A204.1 (cell line): Measurements from ENCODE around the gene MIX23.
A peak's percentile ranks its signal among the peaks of the same experiment; 100 is the strongest.

ENCODE experiments used
- FAIRE-seq: peaks from 2 replicates; lab custom pipeline; 2012; peaks lifted over from hg19 to GRCh38; lab: Jason Lieb, UNC

MIX23 gene

DNA sequence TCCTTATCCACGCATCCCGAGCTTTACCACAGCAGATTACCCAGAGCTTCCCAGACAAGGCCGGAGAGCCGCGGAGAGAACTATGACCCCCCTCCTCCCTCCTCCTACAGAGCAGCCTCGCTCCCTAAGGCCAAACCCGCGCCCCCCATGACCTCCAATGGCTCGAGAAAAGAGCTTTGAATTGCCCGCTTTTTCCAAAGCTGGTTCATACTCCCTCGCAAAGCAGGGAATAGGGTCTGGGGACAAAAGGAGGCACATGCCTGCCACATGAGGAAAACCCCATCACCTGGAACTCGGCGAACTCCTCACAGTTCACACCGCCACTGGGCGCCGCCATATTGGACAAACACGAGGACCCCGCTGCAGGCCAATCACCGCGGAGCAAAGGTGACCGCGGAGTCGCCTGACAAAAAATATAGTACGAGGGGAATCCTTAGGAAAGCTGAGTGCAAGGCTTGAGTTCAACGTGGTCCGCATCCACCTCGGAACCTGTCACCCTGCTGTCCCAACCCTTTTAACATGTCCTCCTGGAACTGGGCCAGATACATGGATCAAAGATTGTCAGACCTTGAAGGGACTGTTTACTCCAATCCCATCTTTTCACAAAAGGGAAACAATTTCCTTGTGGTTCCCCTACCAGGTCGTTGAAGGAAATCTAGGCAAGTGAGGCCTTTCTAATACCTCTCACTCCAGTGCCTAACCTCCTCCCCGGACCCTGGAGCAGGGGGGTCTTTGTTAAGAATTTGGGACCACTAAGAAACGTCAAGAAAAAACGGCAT, at the start of gene MIX23:
TSS of gene MIX23 (minus strand) at position 344 of the 779 bp plus-strand sequence. CDS start at position 337, 7 bp downstream.
- FAIRE-seq, result peak; percentile 85

DNA sequence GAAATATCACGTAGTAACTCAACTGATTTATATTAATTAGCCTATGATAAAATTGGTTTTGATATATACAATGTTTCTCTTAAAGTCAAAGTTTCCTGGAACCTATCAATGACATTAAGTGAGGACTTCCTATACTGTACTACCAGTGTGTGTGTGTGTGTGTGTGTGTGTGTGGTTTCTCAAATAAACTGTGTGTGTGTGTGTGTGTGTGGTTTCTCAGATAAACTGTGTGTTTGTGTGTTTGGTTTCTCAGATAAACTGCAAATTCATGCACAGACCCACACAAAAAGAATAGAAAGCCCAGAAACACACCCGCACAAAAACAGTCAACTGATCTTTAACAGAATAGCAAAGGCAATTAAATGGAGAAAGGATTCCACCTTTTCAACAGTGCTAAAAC, 47.3 kb upstream of the MIX23 start:
- FAIRE-seq, result no peak

DNA sequence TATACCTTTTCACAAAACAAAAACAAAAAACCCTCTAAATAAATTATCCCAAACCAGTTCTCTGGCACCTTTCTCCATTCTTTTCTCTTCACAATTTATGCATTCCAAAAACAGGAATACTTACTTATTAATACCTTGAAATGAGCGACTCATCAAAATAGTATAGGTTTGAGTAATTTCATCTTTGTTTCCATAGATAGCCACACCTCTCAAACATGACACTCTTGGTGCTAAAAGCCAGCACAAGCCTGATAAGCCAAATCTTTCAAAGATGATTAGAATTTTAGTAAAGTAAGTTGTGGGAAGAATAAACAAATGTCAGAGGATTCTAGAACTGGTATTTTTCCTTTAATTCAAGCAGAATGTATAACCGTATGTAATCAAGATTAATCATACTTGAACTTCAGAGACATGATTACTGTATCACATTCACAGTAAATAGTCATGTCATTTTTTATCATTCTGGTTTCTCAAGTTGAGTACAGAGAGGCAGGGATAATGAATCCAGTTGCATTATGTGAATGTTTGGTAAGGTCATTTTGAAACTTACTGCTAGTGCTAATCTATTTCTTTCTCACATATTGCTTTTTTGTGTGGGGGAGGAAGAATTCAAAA, 44.9 kb upstream of the MIX23 start:
- FAIRE-seq, result no peak

DNA sequence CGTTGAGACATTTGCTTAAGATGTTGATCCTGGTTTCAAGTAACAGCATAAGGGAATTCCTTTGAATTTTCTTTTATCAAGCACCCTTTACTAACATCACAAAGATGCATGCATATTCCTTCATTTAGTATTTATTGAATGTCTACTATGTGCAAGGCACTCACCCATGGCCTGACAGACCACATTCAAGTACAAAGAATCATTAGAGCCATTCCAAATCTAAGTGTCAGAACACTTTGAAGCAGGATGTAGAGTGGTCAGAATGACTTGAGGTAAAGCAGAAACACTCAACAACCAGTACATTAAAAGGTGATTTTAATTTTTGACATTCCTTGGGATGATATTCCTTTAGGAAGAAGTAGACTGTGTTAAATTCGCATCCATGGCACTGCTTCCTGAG, 38.8 kb upstream of the MIX23 start:
- no peak for FAIRE-seq

DNA sequence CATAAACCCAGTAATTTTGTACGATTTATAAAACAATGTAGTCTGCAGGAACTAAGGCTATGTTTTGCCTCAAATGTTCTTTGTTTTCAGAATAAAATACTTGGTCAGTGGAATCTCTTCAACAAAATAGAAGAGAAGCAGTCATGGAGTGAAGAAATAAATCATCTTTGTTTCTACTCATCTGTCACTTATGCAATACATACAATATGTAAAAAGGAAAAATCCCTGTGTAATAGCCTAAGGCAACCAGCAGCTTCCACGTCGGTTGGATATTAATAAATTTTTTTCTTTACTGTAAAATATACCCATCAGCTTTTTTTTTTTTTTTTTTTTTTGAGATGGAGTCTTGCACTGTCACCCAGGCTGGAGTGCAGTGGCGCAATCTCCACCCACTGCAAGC, 38.1 kb upstream of the MIX23 start:
- FAIRE-seq, result no peak

DNA sequence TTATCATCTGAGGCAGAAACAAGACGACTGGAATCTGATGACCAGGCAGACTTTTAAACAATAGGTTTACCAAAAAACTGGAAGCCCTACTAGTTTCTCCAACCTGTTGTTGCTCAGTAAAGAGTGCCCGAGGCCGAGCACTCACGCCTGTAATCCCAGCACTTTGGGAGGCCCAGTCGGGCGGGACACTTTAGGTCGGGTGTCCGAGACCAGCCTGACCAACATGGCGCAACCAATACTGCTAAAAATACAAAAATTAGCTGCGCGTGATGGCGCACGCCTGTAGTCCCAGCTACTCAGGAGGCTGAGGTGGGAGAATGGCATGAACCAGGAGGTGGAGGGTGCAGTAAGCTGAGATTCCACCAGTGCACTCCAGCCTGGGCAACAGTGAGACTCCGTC, 33.9 kb upstream of the MIX23 start:
- FAIRE-seq, result no peak

DNA sequence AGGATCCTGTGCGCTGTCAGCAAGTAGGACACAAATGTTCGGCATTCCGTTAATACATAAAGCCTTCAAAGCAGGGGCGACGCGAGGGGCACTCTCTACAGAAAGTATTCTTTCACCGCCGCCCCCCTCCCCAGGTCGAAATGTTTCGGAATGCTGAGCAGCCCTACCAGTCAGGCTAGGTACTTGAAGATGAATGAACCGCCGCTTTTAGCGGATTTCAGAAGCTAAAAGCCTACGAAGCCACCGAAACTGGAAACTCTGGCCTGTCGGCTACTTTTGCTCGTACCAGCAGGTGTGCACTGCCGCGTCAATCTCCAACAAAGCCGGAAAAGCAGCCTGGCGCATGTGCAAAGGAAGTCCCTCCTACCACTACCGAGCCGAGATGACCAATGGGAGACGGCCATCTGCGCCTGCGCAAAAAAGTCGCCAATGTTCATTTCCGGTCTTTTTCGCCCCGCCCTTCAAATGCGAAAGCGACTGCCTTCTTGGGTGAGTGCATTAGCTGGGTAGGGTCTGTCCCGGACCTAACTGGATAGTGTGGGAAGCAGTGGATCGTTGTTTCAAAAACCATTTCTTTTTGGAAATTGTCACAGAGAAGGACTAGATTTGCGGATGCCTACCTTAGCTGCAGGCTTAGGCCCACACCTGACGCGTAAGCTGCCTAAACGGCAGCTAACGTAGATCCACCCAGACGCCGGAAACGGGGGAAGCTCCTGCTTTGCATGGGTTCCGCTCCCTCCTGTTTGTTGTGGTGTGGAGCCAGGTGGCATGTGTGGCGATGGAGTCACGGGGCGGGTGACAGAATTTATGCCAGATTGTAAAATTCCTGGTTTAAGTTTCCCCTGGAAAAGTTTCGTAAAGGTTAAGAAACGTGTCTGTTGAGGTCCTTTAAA, 33.0 kb upstream of the MIX23 start, which contains the start of gene WDR5B:
TSS of gene WDR5B (minus strand) at position 301 of the 893 bp plus-strand sequence. CDS start 534 bp downstream, outside the sequence.
- FAIRE-seq, result peak; percentile 96

DNA sequence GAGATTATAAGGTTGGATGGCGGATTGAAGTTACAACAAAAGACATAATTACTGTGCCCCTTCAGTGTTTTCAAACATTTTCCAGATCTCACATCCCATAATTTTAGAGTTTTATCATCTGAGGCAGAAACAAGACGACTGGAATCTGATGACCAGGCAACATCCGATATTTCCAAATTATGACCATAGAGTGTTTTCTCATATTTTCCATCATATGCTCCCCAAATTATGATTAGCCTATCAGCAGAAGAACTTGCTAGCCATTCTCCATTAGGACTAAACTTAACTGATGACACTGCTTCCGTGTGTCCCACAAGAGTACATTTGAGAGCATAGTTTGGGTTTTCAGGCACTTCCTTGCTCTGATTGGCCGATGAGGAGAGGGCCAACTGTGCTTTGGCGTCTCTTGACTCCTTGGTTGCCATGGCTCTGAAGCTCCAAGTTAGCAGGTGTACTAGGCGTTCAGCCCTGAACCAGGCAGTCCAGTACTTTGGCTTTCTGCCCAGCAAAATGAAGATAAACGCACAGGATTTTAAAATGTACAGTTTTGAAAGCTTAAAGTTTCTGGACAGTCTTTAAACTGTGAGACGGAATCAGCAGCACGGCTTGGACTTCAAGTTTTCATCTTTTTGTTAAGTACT, 32.2 kb upstream of the MIX23 start:
- no peak for FAIRE-seq

DNA sequence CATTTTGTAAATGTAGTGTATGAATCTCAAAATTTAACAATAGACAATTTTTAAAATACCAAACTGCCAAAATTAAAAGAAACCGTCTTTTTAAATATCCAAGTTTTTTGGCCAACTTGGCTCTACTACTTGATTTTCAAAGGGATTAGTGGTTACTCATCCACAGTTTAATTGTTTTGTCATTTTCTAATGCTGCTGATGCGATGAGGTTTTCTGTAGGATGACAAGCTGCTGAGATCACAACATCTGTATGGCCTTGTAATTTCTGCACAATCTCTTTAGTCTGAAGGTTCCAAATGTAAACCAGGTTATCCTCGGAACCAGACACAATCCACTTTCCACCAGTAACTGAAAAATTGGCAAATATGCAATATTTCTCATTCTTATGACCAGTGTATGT, 31.4 kb upstream of the MIX23 start:
- no peak for FAIRE-seq

DNA sequence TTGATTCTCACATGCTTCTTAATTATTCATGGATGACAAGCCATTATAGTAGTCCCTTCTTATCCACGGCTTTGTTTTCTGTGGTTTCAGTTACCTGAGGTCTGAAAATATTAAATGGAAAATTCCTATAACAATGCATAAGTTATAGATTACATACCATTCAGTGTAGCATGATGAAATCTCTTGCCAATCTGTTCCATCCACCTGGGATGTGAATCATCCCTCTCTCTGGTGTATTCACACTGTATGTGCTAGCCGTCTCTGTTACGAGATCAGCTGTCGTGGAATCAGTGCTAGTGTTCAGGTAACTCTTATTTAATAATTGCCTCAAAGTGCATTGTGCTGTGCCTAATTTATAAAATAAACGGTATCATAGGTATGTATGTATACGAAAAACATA, 27.6 kb upstream of the MIX23 start:
- FAIRE-seq, result no peak

DNA sequence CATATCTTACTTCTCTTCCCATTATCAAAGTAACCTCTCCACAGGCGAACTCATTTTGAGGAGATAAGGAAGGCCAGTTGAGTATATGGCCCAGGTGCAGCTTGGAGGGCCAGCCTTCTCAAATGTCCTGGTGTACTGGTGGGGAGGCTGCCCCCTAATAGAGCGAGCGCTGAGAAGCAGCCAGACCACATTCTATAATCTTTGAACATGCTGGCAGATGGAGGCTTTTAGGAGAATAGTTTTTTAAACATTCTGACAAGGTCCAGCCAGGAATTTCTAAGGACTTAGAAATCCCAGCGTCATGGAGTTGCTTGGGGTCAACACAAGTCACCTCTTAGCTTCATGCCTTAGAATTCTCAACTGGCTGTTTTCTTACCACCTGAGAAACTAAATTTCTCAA, 27.1 kb upstream of the MIX23 start:
- no peak for FAIRE-seq

DNA sequence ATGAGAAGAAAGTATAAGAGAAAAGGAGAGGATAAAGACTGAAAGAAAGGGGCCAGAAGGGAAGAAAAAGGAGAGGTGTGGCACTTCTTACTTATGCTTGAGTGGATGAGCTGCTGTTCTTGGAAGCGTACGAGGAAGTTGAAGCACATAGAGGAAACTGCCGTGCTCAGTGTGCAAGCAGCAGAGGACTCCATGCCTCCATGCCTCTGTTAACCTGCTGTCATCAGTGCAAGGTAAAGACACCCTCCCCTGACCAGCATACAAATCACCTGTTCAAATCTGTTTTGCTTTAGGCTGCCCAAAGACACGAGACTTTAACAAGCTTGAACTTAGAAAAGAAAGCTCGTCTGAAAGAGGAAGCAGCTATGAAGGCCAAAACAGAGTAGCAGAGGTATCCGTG, 26.4 kb upstream of the MIX23 start:
- FAIRE-seq, result no peak

DNA sequence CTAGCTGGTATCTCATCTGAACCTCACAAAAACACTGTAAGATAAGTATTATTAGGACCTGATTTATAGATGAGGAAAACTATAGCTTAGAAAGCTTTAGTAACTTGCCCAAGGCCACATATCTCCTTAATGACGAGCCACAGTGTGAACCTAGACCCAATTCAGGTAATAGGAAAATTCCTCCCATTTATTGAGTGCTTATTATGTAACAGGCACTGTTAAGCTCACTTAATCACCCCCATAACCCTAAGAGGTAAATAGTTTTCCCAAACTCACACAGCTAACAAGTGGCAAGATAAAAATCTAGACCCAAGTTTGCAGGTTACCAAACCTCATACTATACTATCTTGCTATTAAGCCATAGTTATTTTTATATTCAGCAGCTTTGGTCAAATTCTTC, 24.9 kb upstream of the MIX23 start:
- FAIRE-seq, result no peak

DNA sequence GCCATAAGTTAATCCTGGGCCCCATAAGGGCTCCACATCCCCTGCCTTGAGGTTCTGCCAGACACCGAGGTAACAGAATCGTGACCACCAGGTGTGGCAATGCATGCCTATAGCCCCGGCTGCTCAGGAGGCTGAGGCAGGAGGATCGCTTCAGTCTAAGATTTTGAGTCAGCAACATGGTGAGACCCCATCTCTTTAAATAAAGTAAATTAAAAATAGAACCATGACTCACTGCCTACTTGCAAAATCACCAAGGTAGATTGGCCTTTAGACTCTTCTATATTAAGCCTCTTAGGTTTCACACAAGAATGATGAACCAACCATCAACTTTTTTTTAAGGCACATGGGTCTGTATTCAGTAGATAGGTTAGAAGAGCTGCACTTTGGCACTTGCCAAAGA, 23.2 kb upstream of the MIX23 start:
- FAIRE-seq, result no peak

DNA sequence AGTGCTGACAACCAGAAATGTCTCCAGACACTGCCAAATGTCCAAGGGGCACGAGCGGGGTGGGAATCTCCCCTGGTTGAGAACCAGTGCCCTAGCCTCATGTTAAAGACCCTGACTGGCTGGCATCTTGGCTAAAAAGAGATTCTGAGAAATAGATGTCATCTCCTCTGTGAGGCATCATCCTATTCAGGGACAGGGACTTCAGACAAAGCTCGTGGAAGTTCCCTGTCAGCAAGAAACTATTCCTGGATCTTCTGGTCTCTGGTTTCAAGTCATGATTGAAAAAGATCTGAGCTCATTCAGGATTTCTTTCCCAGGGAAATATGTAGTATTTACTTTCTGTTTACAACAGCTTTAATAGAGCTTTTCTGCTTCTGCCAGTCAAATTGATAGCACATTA, 22.0 kb upstream of the MIX23 start:
- FAIRE-seq, result no peak

DNA sequence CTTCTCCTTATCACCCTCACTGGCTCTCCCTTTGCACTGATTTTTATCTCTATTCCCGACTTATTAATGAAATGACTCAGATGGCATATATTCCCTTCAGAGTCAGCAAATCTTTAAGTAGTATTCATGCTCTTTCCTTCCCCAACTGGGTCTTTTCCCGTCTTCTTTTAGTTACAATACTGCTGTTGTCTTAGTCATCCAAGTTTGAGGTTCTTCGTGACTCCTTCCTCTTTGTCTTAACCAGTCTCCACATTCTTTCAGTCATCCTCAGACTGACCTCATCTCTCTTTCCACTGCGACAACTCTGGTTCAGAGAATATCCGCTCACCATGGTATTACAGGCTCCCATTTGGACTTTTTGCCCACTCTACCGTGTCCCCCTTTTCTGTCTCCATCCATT, 20.5 kb upstream of the MIX23 start:
- no peak for FAIRE-seq

DNA sequence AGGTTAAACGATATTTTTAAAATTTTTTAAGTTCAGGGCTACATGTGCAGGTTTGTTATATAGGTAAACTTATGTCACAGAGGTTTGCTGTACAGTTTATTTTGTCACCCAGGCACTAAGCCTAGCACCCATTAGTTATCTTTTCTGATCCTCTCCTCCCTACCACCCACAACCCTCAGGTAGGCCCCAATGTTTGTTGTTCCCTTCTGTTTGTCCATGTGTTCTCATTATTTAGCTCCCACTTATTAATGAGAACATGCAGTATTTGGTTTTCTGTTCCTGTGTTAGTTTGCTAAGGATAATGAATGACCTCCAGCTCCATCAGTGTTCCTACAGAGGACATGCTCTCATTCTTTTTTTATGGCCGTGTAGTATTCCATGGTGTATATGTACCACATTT, 15.9 kb upstream of the MIX23 start:
- no peak for FAIRE-seq

DNA sequence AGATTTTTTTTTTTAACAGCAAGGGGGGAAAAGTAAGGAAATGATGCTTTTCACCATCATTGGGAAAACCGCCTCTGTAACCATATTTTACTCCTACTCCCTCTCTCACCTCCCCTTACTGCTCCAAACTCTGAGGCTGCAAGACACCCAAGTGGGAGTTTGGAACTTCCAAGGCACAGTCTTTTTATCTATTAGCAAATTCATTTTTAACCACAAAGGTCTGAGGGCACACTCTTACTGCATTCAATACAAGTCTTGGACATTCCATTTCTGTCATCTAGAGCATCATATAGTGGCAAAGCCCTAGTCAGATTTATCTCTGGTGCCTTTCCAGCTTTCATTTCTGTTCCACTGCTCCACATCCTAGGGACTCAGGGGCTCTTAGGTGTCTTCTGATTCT, 14.2 kb upstream of the MIX23 start:
- no peak for FAIRE-seq

DNA sequence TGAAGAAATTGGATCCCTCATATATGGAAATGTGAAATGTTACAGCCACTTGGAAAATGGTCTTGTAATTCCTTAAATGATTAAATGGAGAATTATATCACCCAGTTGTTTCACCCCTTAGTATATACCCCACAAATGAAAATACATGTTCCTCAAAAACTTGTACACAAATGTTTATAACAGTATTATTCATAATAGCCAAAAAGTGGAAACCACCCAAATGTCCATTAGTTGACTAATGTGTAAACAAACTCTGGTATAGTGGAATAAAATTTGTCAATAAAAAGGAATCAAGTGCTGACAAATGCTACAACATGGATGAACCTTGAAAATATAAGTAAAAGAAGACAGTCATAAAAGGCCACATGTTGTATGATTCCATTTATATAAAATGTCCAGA, 13.5 kb upstream of the MIX23 start:
- FAIRE-seq, result no peak

DNA sequence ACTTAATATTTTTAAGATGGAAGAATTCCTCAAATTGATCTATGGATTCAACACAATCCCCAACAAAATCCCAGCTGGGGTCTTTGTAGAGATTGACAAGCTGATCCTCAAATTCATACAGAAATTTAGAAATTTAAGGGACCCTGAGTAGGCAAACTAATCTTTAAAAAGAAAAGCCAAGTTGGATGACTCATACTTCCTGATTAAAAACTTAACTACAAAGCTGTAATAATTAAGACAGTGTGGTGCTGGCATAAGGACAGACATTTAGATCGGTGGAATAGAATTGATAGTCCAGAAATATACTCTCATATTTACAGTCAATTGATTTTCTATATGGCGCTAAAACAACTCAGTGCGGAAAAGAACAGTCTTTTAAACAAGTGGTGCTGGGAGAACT, 12.6 kb upstream of the MIX23 start:
- no peak for FAIRE-seq

DNA sequence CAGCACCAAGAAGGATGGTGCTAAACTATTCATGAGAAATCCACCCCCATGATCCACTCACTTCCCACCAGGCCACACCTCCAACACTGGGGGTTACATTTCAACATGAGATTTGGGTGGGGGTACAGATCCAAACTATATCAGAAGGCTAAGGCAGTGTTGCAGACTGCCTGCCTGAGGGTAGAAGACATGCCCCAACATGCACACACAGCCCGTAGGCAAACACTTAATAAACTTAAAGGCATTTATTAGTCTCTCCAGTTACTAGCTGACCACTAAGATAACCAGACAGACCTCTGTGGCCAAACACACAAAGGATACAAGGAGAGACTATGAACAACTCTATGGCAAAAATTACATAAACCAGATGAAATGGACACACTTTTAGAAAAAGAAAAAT, 11.1 kb upstream of the MIX23 start:
- FAIRE-seq, result no peak
